GM21786 (cell line): ENCODE measurements around the gene CDH16.
"Not testable (repeated sequence)": the region's sequence is repeated elsewhere in the genome, so short reads cannot be mapped to it uniquely, and the experiment has no call there.

Experiments used
- ATAC-seq: cut with Tn5 transposase; IDR thresholded peaks from one replicate; pipeline ENCODE4 v1.9.1; 2021; ENCODE audit not compliant: unreplicated experiment

Gene CDH16

DNA sequence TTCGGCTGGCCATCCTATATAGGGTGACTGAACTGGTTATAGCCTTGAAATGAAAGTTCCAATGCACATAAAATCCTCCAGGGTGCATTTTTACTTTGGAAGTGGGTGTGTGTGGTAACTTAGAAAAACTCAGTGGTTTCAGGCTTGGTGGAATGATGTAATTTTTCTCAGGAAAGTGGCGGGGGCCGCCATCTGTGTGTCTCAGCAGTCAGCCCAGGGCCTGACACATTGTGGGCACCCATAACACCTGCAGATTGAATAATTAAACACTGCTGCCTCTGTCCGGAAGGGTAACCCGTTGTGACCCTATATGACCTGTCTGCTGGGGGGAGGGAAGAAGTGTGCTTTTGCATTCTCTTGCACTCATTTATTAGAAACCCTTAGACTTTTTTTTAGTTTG lies 40.6 kb downstream of the CDH16 start:
- ATAC-seq: peak; percentile 19

DNA sequence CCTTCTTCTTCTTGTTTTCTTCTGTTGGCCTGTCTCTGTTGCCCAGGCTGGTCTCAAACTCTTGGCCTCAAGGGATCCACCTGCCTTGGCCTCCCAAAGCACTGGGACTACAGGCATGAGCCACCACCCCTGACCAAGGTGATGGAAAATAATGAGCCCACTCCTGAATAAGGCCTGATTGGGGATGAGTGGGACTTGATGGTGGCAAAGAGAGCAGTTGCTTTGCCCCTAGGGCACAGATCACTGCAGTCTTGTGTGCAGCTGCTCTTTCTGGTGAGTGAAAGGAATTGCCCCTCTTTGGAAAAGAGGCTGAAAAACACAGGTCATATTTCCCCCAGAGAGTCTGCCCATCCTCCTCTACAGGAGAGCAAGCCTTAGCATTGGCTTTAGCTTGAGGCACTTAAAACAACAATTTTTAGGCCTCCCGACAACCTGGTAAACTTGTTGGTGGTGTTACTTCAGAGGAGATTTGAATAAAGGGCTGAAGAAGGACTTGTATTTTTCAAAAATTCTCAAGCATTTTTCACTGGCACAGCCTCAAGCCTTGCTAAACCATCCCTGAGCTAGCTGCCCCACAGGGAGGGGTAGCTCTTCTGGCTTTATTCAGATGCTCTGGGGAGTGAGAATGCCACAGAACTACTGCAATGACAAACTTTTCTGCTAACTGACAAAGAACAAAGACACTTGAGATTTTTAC lies 44.5 kb downstream of the CDH16 start:
- ATAC-seq: no peak

DNA sequence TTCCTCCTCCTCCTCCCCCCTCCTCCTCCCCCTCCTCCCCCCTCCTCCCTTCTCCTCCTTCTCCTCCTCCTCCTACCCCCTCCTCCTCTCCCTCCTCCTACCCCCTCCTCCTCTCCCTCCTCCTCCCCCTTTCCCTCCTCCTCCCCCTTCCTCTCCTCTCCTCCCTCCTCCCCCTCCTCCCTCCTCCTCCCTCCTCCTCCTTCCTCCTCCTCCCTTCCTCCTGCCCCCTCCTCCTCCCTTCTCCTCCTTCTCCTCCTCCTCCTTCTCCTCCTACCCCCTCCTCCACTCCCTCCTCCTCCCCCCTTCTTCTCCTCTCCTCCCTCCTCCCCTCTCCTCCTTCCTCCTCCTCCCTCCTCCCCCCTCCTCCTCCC lies 45.0 kb downstream of the CDH16 start:
- no peak for ATAC-seq

DNA sequence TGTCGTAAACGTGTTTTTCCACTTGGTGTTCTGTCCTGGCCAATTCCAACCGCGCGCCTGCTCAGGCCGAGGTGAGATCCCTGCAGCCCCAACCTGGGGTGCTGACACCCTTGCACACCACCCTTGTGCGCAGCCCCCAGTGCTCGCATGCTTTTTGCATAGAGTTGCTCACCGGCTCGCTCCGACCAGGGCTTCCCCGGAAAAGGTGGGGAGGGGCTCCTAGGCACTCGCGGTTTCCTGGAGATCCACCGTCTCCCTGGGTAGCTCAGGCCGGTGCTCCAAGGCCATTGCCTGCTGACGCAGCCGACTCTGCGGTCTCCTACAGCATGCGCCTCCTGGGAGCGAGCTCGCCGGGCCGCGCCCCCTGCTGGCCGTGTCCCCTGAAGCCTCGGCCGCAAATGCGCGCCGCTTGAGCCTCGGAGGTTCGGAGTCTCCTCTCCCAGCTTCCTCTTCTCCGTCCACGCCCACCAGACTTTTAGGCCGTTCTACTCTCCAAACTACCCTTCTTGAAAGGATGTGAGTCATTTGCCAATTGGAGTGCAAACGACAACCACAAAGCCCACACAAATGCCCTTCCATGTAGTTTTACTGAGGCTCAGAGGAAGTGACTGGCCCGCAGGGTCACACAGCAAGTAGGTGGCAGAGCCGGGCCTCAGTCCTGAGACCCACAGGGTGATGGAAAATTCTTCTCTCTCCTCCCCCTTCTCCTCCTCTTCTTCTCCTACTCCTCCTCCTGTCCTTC lies 45.6 kb downstream of the CDH16 start:
- ATAC-seq: peak; percentile 71

DNA sequence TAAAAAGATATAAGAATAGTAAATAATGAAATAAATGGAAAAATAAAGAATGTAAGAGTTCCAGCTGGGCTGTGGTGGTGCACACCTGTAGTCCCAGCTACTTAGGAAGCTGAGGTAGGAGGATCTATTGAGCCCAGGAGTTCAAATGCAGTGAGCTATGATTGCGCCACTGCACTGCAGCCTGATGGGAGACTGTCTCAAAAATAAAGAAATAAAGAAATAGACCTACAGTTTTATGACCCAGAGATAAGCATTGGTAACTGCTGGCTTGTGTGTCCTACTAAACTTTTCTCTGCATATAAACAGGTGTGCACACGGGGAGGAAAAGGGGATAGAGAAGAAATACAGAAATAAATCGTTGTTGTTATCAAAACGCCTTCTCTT lies 46.1 kb downstream of the CDH16 start:
- ATAC-seq: no peak

DNA sequence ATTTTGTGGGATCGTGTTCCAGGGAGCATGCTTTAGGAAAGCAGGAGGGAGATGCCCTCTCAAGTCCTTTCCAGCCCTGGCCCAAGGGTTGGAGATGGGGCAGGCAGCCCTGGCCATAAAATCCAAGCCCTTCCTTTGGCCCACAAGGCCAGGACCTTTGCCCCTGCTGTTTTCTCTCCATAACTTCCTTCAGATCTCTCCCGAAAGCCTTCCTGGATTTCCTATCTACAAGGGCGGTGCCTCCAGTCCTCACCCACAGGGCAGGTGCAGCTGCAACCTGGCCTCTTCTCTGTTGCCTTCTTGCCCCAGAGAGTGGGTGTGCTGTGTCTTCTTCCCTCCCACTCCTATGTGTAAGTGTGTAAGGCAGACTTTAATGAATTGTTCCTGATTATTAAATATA lies 46.8 kb downstream of the CDH16 start:
- ATAC-seq: no peak

DNA sequence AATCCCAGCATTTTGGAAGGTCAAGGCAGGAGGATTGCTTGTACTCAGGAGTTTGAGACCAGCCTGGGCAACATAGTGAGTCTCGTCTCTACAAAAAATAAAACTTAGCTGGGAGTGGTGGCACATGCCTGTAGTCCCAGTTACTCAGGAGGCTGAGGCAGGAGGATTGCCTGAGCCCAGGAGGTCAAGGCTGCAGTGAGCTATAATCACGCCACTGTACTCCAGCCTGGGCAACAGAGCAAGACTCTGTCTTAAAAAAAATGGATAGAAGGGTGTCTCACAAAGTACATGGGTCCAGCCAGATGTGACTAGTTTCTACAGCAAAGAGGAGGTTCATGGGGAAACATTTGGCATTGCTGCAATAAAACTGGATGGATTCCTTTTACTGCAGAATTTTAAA lies 47.3 kb downstream of the CDH16 start:
- ATAC-seq: not testable (repeated sequence)

DNA sequence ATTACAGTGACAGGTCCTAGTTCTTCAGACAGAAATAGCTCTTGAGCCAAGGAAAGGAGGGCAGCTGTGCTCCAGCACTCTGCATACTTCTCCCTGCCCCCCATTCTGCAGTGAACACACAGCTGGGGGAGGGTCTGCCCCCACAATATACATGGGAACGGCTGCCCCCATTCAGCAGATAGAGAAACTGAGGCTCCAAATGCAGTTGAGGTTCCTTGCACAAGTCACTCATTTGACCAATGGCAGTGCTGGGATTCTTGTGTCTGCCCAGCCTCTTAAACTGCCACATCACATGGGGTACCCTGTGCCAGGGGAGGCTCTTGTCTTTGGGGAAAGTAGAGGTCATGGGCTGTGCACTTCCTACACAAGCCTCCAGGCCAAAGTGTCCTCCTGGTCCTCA lies 49.3 kb downstream of the CDH16 start:
- no peak for ATAC-seq

DNA sequence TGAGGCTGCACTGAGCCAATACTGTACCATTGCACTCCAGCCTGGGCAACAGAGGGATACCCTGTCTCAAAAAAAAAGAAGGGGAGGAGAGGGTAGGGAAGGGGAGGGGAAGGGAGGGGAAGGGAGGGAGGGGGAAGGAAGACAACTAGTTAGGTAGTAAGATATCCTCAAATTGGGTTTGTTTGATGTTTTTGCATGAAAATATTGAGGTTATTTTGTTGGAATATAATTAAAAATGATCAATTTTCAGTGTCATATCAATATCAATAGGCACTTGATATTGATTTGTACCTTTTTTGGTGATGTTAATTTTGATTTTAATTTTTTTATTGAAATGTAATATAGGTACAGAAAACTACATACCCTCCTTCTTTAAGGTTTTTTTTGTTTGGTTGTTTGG lies 55.0 kb downstream of the CDH16 start:
- ATAC-seq: no peak

DNA sequence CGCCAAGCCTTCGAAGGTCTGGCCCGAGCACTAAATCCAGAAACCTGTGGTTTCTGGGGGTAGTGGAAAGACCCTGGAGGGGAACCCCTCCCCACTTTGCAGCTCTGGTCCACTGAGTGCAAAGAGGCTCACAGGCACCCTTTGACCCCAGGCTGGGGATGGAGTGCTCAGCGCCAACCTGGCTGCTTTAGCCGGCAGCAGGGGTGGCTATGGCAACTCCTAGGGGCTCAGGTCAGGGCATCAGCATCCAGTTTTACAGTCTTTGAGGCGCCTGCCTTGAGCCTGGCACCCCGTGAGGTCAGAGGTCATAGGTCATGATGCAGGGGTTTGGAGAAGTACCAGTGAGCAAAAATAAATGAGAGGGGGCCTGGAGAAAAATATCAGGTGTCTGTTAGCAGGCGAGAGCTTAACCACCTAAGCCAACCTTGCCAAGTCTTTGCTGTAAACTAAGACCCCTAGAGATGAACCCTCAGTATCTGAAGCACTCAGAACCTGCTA lies 56.6 kb downstream of the CDH16 start:
- no peak for ATAC-seq

DNA sequence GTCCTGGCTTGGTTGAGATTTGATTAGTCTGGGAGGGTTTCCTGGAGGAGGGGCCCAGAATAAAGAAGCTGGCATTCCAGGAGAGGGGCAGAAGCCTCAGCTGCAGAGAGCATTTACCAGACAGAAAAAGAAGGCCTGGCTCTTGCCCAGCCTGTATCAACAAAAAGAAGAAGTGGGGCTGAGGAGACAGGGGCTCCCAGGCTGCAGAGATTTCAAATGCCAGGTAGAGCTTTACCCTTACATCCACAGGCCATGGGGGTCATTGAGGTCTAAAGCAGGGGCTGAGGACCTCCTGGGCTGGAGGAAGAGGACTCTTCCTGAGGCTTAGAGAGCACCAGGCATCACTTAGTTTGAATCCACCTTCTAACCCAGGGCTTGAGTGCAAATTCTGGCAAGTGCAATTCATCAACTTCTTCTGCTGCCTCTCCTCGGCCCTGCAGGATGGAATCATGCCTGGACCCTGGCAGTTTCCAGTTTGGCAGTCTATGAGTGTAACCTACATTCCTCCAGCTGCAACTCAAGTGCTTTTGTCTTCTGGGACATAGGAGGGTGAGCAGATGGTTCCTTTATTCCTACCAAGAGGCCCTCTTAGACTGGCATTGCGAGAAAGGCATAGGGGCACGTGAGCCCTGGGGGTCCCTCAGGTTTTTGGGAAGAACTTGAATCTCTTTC lies 59.2 kb downstream of the CDH16 start:
- ATAC-seq: no peak

DNA sequence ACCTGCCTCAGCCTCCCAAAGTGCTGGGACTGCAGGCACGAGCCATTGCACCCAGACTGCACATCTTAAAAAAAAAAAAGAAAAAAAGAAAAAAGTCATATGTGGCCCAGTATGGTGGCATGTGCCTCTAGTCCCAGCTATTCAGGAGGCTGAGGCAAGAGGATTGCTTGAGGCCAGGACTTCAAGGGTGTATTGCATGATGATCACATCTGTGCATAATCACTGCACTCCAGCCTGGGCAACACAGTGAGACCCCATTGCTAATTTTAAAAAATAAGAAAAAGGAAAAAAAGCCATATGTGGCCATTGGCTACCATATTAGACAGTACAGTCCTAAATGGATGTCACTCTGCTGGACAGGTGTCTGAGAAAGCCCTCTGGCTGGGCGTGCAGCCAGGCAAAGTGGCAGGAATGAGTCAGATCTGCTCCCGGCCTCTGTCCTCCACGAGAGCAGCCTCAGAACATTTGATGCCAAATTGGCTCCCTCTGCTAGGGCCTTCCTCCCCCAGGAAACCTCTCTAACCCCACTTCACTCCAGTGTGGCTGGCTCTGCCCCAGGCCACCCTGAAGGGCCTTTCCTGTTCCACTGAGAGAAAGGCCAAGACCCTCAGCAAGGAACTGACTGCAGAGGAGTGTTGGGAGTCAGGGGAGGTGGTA lies 59.8 kb downstream of the CDH16 start:
- ATAC-seq: peak; percentile 64
